WTC11 (cell line): Measurements from ENCODE around the gene HDC.

ENCODE experiments used
- MAX ChIP-seq: sonication (generic); formaldehyde crosslinking; IDR thresholded peaks from 2 replicates; pipeline ENCODE4 v1.8.0; 2022; ENCODE audit warnings: mild to moderate bottlenecking, missing genetic modification reagents
- MYBL2 ChIP-seq: sonication (generic); formaldehyde crosslinking; IDR thresholded peaks from 2 replicates; pipeline ENCODE4 v1.8.1; 2023; ENCODE audit warnings: mild to moderate bottlenecking, moderate library complexity, missing genetic modification reagents

- no peak for TF ChIP-seq MAX (CRISPR knock-in tag)
- TF ChIP-seq MYBL2 (CRISPR knock-in tag) = no peak
These were observed 39.3 kb upstream of the HDC start for GRCh38 chr15:50304836-50305235.
